Activated CD8-positive, alpha-beta T cell treated with anti-CD3 and anti-CD28 coated beads for 36 hours (primary cell): Measurements from ENCODE around the gene EBLN1. TPM values are rescaled to one million over a fixed set of nuclear protein-coding genes. Genes with fewer than 3 reads are reported as not detected.

Experiments used
- ATAC-seq: fragments of 200-7000 bp; cut with Tn5 transposase; one replicate; pipeline ENCODE4 v1.10.0; 2021; ENCODE audit warnings: mild to moderate bottlenecking, moderate library complexity
- CTCF ChIA-PET: fragments of 350-600 bp; sonication (Branson Sonifier 250); formaldehyde crosslinking; loops from one replicate; lab custom pipeline; 2021; ENCODE audit warnings: antibody characterized with exemption; lab: Charles Lee
- POLR2A ChIA-PET: fragments of 350-600 bp; sonication (Branson Sonifier 250); formaldehyde crosslinking; loops from one replicate; lab custom pipeline; 2021; ENCODE audit warnings: antibody characterized with exemption; lab: Charles Lee
- DNase-seq: peaks from one replicate; pipeline ENCODE4 v3.0.0-alpha.2; 2020
- H3K27ac Mint-ChIP-seq: one replicate; pipeline ENCODE4 v1.8.0; 2021; ENCODE audit warnings: mild to moderate bottlenecking, mixed read lengths
- H3K27me3 Mint-ChIP-seq: one replicate; pipeline ENCODE4 v1.8.0; 2021; ENCODE audit warnings: mixed read lengths
- H3K36me3 Mint-ChIP-seq: one replicate; pipeline ENCODE4 v1.8.0; 2021; ENCODE audit warnings: low read depth, mixed read lengths
- H3K4me1 Mint-ChIP-seq: one replicate; pipeline ENCODE4 v1.8.0; 2021; ENCODE audit warnings: low read depth, mixed read lengths
- H3K4me3 Mint-ChIP-seq: one replicate; pipeline ENCODE4 v1.8.0; 2021; ENCODE audit warnings: mild to moderate bottlenecking, moderate library complexity, mixed read lengths
- H3K9me3 Mint-ChIP-seq: one replicate; pipeline ENCODE4 v1.8.0; 2021; ENCODE audit warnings: mixed read lengths
- intact Hi-C: fragments of 100-400 bp; cut with micrococcal nuclease; formaldehyde crosslinking; loops from one replicate; pipeline ENCODE4 v1.10.0; 2022
- total RNA-seq, 2 experiments: library from RNA; stranded (reverse); gene quantifications; one replicate each; pipeline ENCODE4 v1.2.3, GENCODE V29; 2021
- TF ChIP-seq, protein P1 (sequence below): fragments of 200-600 bp; IDR thresholded peaks from one replicate; pipeline ENCODE4 v1.8.0; 2022; ENCODE audit warnings: antibody characterized with exemption, mild to moderate bottlenecking

The EBLN1 gene
- total RNA-seq, 2 experiments from 2014 or later: not detected

DNA sequence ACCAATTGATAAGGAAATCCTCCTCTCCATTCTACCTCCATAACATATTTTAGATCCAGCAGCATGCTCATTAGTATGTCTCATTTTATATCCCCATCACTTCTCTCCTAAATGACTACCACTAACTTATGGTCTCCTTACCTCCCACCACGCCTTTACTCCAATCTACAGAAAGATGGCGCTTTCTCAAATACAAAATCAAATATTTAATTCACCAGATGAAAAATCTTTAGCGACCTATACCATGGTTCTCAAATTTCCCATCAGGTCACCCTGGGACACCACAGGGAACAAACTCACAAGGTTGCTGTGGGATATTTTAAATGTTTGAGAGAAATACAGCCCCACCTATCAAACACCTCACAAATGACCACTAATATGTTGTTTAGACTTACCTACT, 27.0 kb upstream of the EBLN1 start:
- Mint-ChIP-seq H3K9me3 (peaks cover 5% of the 10 kb centered on the region), H3K4me3 (no peak overlapping the region), H3K36me3 (peaks cover 2% of the 10 kb centered on the region), H3K4me1 (peaks cover 34% of the 10 kb centered on the region), H3K27ac (no peak overlapping the region), H3K27me3 (peaks cover 3% of the 10 kb centered on the region)
- TF ChIP-seq, protein P1, sequence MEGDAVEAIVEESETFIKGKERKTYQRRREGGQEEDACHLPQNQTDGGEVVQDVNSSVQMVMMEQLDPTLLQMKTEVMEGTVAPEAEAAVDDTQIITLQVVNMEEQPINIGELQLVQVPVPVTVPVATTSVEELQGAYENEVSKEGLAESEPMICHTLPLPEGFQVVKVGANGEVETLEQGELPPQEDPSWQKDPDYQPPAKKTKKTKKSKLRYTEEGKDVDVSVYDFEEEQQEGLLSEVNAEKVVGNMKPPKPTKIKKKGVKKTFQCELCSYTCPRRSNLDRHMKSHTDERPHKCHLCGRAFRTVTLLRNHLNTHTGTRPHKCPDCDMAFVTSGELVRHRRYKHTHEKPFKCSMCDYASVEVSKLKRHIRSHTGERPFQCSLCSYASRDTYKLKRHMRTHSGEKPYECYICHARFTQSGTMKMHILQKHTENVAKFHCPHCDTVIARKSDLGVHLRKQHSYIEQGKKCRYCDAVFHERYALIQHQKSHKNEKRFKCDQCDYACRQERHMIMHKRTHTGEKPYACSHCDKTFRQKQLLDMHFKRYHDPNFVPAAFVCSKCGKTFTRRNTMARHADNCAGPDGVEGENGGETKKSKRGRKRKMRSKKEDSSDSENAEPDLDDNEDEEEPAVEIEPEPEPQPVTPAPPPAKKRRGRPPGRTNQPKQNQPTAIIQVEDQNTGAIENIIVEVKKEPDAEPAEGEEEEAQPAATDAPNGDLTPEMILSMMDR: peak; percentile 32
- ChIA-PET POLR2A (interaction anchor here (1.1 to 1.5 kb wide), 2 partner anchors 15 to 78 kb away, joined by 3 to 4 read pairs; no protein-coding TSS in a partner anchor), CTCF (interaction anchor here (0.9 kb wide), 1 partner anchor 9 kb away, joined by 3 read pairs; no protein-coding TSS in a partner anchor)
- no peak for DNase-seq
- ATAC-seq: no peak
- intact Hi-C loops: loop anchor here (5.0 kb wide), 1 partner anchor 243 kb away; the partner anchor contains the start of gene DNAJC1

DNA sequence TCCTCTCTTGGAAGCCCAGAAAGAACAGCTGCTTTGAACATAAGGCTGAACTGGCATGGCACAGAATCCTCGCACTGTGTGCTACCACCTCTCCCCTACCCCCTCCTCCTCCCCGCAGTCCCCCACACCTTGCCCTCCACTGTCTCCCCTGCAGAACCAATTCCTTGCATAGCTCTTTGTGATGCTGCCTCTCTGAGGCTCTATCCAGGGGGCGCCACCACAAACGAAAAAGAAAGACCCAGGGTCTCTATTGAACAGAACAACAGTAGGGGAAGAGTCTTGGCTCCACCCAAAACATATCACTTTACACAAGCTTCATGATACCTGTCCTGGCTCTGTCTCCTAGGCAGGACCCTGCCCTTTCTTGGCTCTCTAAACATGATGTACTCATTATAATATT, 26.2 kb upstream of the EBLN1 start:
- H3K4me1 Mint-ChIP-seq: peaks cover 34% of the 10 kb centered on the region

DNA sequence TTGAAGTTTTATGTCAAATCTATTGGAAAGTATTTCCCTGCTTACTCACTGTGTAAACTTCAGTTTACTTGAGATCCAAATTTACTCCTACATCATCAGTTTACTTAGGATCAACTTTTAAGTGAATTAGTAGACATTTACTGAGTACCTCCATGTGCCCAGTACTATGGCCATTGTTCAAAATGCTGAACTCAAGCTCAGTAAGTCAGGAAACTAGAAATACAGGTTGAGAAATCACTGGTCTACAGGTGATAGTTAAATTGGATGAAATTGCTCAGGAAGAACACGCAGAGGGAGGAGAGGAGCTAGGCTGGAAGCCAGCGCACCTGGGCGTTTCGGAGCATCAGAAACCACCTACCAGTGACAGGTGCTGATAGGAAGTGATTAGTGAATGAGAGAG, 25.5 kb upstream of the EBLN1 start:
- CTCF ChIA-PET: interaction anchor here (0.6 to 1.5 kb wide), 2 partner anchors 10 to 13 kb away, joined by 3 to 8 read pairs; no protein-coding TSS in a partner anchor
- Mint-ChIP-seq H3K4me3 (no peak overlapping the region), H3K9me3 (peaks cover 5% of the 10 kb centered on the region), H3K27ac (no peak overlapping the region), H3K4me1 (peaks cover 29% of the 10 kb centered on the region), H3K27me3 (peaks cover 3% of the 10 kb centered on the region), H3K36me3 (peaks cover 2% of the 10 kb centered on the region)
- TF ChIP-seq, protein P1: no peak
- POLR2A ChIA-PET: interaction anchor here (0.6 to 0.7 kb wide), 2 partner anchors 10 to 240 kb away, joined by 3 read pairs; partner anchors contain the start of gene DNAJC1
- ATAC-seq (no peak), DNase-seq (no peak)
- intact Hi-C loops: no loop called here

More for the DNA sequence above, 26.2 kb upstream of the EBLN1 start:
- no peak overlapping the region for H3K4me3 Mint-ChIP-seq
- peaks cover 3% of the 10 kb centered on the region for H3K27me3 Mint-ChIP-seq
- CTCF ChIA-PET: interaction anchor here (0.6 to 1.5 kb wide), 3 partner anchors 10 to 13 kb away, joined by 3 to 8 read pairs (median 3); no protein-coding TSS in a partner anchor
- ATAC-seq (no peak), DNase-seq (peak; percentile 33)
- TF ChIP-seq, protein P1: no peak
- H3K9me3 Mint-ChIP-seq: peaks cover 5% of the 10 kb centered on the region
- intact Hi-C loops: no loop called here
- POLR2A ChIA-PET: no interaction called here
- peaks cover 2% of the 10 kb centered on the region for H3K36me3 Mint-ChIP-seq
- H3K27ac Mint-ChIP-seq: no peak overlapping the region

DNA sequence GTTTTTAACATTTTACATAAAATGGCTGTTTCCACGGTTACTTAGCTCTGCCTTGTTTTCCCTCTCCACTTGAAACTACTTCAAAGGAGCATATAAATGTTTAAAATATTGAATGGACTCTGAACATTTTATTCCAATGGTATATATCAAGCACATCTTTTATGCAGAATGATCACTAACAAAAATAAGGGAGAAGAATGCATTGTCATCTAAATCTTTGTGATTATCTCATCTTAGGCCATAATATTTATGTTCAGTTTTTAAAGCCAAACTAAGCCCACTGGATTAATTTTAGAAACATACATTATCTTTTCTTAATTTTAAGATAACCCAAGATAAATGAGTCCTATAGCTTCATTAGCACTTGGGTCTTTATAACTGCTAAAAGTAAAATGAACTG, 13.4 kb upstream of the EBLN1 start:
- H3K27me3 Mint-ChIP-seq: peaks cover 6% of the 10 kb centered on the region
- H3K4me1 Mint-ChIP-seq: peaks cover 14% of the 10 kb centered on the region
- ChIA-PET CTCF (interaction anchor here (1.5 kb wide), 1 partner anchor 13 kb away, joined by 3 read pairs; no protein-coding TSS in a partner anchor), POLR2A (interaction anchor here (1.2 kb wide), 1 partner anchor 23 kb away, joined by 3 read pairs; no protein-coding TSS in a partner anchor)
- TF ChIP-seq, protein P1: no peak
- no peaks in the 10 kb centered on the region for H3K9me3 Mint-ChIP-seq
- peaks cover 3% of the 10 kb centered on the region for H3K36me3 Mint-ChIP-seq
- peak overlapping the region; percentile 84 for H3K4me3 Mint-ChIP-seq
- H3K27ac Mint-ChIP-seq: no peak overlapping the region
- DNase-seq (no peak), ATAC-seq (no peak)
- intact Hi-C loops: no loop called here
